Breast epithelium (tissue), 4 donors: ENCODE measurements around the gene ASB4. TPM values are rescaled to one million over a fixed set of nuclear protein-coding genes. Genes with fewer than 3 reads are reported as not detected.

ENCODE experiments used
- DNase-seq, 2 donors: peaks; one replicate each; pipeline ENCODE4 v3.0.0-alpha.2; 2019; ENCODE audit warnings: low spot score in 2 of 2
- H3K27ac ChIP-seq, 2 donors: fragments of 200-600 bp; sonication (generic) in 1 of 2; one replicate each; pipeline ENCODE4 v1.5.1; 2016 to 2019; ENCODE audit warnings: mild to moderate bottlenecking in 1 of 2
- H3K27me3 ChIP-seq, 2 donors: fragments of 200-600 bp; sonication (generic) in 1 of 2; one replicate each; pipeline versions ENCODE4 v1.5.1 to v1.6.0; 2017 to 2019; ENCODE audit warnings: control low read depth in 1 of 2, mild to moderate bottlenecking in 1 of 2
- H3K36me3 ChIP-seq: fragments of 200-600 bp; one replicate; pipeline ENCODE4 v1.5.1; 2019
- H3K4me1 ChIP-seq, 2 donors: fragments of 200-600 bp; sonication (generic); one replicate each; pipeline ENCODE4 v1.5.1; 2016 to 2019; ENCODE audit warnings: control low read depth in 1 of 2
- H3K4me3 ChIP-seq, 3 donors: fragments of 200-600 bp; sonication (generic); 1 replicate in 2 of 3; 2 replicates in 1 of 3; pipeline ENCODE4 v1.5.1; 2016 to 2019; ENCODE audit warnings: mild to moderate bottlenecking in 3 of 3, moderate library complexity in 2 of 3
- H3K9me3 ChIP-seq, 2 donors: fragments of 200-600 bp; sonication (generic) in 1 of 2; one replicate each; pipeline ENCODE4 v1.5.1; 2016 to 2019; ENCODE audit warnings: control low read depth in 1 of 2
- POLR2A ChIP-seq: fragments of 450-650 bp; IDR thresholded peaks from one replicate; pipeline ENCODE4 v1.6.1; 2016; ENCODE audit warnings: antibody characterized with exemption, mild to moderate bottlenecking, moderate library complexity
- POLR2AphosphoS5 ChIP-seq, 3 donors: sonication (generic); formaldehyde crosslinking; IDR thresholded peaks; one replicate each; pipeline ENCODE4 v1.6.1; 2017; ENCODE audit warnings: antibody characterized with exemption in 3 of 3
- intact Hi-C: fragments of 100-400 bp; cut with DNase I; formaldehyde crosslinking; loops from one replicate; pipeline ENCODE4 v1.15.1; 2023; ENCODE audit warnings: low total_unique reads
- total RNA-seq, 3 donors: library from RNA; depleted of rRNA; stranded (reverse); fragments of >200 nt; gene quantifications; one replicate each; pipeline ENCODE4 v1.1.0, GENCODE V29; 2016
- TF ChIP-seq, protein P1 (sequence below), 3 donors: fragments of 450-650 bp; IDR thresholded peaks; one replicate each; pipeline ENCODE4 v1.5.1; 2016 to 2017; ENCODE audit warnings: antibody characterized with exemption in 3 of 3, mild to moderate bottlenecking in 3 of 3, moderate library complexity in 3 of 3

The ASB4 gene
- total RNA-seq, 3 donors from 2014 or later = 0.16 to 0.33 (median 0.29) TPM

DNA sequence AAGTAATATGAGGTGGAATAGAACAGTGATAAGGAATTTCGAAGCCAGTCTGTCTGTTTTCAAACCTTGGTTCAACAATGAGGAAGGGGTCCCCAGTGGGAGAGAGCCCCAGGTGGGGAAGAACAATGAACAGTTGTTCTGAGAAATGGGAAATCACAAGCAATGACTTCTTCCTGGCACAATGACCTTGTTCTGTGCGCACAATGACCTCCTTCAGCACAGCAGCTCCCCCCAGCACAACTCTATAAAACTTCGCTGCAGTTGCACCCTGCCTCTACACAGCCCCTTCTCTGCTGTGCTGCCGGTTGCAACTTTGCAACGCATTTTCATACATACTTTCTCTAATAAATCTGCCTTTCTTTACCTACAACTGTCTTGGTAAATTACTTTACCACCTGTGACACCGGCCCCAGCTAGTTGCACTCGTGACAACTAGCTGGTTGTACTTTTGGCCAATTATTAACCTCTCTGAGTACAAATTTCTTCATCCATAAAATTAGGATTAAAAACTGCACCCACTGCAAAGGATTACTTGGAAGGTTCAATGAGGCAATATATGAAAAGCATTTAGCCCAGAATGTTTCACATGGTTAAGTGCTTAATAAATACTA is 40.5 kb downstream of the ASB4 start:
- no peak overlapping the region for H3K4me3 ChIP-seq
- TF ChIP-seq POLR2AphosphoS5 (IDR thresholded peaks at IDR 0.05) (no peak), POLR2A (no peak)
- TF ChIP-seq, protein P1, sequence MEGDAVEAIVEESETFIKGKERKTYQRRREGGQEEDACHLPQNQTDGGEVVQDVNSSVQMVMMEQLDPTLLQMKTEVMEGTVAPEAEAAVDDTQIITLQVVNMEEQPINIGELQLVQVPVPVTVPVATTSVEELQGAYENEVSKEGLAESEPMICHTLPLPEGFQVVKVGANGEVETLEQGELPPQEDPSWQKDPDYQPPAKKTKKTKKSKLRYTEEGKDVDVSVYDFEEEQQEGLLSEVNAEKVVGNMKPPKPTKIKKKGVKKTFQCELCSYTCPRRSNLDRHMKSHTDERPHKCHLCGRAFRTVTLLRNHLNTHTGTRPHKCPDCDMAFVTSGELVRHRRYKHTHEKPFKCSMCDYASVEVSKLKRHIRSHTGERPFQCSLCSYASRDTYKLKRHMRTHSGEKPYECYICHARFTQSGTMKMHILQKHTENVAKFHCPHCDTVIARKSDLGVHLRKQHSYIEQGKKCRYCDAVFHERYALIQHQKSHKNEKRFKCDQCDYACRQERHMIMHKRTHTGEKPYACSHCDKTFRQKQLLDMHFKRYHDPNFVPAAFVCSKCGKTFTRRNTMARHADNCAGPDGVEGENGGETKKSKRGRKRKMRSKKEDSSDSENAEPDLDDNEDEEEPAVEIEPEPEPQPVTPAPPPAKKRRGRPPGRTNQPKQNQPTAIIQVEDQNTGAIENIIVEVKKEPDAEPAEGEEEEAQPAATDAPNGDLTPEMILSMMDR (IDR thresholded peaks at IDR 0.05) = no peak
- intact Hi-C loops = loop anchor here (5.0 kb wide), 1 partner anchor 161 kb away; no protein-coding TSS in a partner anchor
- no peaks in the 10 kb centered on the region for H3K9me3 ChIP-seq
- H3K4me1 ChIP-seq = no peaks in the 10 kb centered on the region
- DNase-seq = no peak
- no peaks in the 10 kb centered on the region for H3K36me3 ChIP-seq
- H3K27me3 ChIP-seq = no peaks in the 10 kb centered on the region
- peak overlapping the region in 1 of 2 donors; percentile 10 for H3K27ac ChIP-seq

DNA sequence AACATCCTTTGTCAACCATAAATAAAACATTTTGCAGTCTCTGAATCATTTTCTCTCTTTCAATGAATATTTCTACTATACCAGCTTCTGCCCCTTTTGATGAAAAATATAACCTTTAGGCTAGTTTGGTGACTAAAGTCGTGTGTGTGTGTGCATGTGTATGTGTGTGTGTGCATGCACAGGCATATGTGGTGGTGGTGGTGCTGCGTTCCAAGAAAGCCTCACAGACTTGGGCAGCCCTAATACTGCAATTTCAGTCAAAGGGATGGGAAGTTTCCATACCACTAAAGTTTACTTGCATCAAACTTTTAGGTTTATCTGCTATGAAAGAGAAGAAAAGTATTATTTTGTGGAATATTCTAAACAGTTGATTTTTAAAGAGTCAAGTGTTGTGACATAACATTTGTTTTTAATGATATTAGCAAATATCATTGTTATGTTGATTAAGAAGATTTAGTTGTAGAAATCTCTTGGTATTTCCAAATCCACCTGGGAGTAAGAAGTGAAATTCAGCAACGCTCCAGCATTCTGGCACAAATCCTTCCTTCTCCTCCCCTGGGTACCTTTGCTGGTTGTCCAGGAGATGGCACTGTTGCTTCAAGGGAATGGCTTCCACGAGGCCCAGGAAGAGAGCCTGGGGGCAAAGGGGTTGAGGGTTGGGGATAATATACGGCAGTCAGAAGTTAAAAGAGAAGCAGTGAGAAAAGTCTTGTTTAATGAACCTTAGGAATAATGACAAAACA is 41.5 kb downstream of the ASB4 start:
- H3K4me3 ChIP-seq = no peak overlapping the region
- TF ChIP-seq, protein P1 (IDR thresholded peaks at IDR 0.05) = peak; percentile 73 to 93 (median 89)
- TF ChIP-seq POLR2A = no peak
- TF ChIP-seq POLR2AphosphoS5 (IDR thresholded peaks at IDR 0.05) = peak in 1 of 3 donors; percentile 45
- no peaks in the 10 kb centered on the region for H3K27me3 ChIP-seq
- H3K4me1 ChIP-seq = no peaks in the 10 kb centered on the region
- no peak overlapping the region for H3K27ac ChIP-seq
- DNase-seq = peak in 1 of 2 donors; percentile 42
- intact Hi-C loops = loop anchor here (5.0 kb wide), 1 partner anchor 160 kb away; no protein-coding TSS in a partner anchor
- no peaks in the 10 kb centered on the region for H3K36me3 ChIP-seq
- H3K9me3 ChIP-seq = no peaks in the 10 kb centered on the region

DNA sequence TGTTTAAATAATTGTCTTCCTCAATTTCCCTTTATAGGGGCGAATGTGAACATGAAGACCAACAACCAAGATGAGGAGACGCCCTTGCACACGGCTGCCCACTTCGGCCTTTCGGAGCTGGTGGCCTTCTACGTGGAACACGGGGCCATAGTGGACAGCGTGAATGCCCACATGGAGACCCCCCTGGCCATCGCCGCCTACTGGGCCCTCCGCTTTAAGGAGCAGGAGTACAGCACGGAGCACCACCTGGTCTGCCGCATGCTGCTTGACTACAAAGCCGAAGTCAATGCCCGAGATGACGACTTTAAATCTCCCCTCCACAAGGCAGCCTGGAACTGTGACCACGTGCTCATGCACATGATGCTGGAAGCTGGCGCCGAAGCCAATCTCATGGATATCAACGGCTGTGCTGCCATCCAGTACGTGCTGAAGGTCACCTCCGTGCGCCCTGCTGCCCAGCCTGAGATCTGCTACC is 42.1 kb downstream of the ASB4 start:
- no peaks in the 10 kb centered on the region for H3K36me3 ChIP-seq
- DNase-seq = no peak
- no peaks in the 10 kb centered on the region for H3K4me1 ChIP-seq
- intact Hi-C loops = loop anchor here (5.0 kb wide), 1 partner anchor 159 kb away; no protein-coding TSS in a partner anchor
- H3K4me3 ChIP-seq = no peak overlapping the region
- no peak overlapping the region for H3K27ac ChIP-seq
- no peaks in the 10 kb centered on the region for H3K9me3 ChIP-seq
- TF ChIP-seq, protein P1 (IDR thresholded peaks at IDR 0.05) = peak in 1 of 3 donors; percentile 7
- no peak for TF ChIP-seq POLR2AphosphoS5 (IDR thresholded peaks at IDR 0.05)
- H3K27me3 ChIP-seq = no peaks in the 10 kb centered on the region

DNA sequence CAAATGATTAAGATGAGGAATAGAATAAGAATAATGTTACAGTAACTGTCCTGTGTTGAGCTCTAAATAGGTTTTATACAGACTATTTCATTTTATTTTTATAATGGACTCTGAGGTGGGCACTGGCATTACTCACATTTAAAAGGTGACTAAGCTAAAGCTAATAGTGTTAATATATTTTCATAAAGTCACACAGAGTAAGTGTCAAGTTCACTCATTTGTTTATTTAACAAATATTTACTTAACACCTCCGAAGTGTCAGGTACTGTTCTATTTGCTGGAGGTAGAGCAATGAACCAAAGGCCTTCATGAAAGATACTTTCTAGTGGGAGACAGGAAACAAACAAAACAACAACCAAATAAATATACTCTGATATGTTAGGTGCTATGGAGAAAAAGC is 44.0 kb downstream of the ASB4 start:
- TF ChIP-seq, protein P1 (IDR thresholded peaks at IDR 0.05) = no peak
- Histone ChIP-seq H3K36me3 (no peaks in the 10 kb centered on the region), H3K9me3 (no peaks in the 10 kb centered on the region), H3K27me3 (no peaks in the 10 kb centered on the region), H3K27ac (no peak overlapping the region), H3K4me3 (no peak overlapping the region), H3K4me1 (no peaks in the 10 kb centered on the region)
- intact Hi-C loops = loop anchor here (5.0 kb wide), 1 partner anchor 158 kb away; no protein-coding TSS in a partner anchor
- no peak for DNase-seq

DNA sequence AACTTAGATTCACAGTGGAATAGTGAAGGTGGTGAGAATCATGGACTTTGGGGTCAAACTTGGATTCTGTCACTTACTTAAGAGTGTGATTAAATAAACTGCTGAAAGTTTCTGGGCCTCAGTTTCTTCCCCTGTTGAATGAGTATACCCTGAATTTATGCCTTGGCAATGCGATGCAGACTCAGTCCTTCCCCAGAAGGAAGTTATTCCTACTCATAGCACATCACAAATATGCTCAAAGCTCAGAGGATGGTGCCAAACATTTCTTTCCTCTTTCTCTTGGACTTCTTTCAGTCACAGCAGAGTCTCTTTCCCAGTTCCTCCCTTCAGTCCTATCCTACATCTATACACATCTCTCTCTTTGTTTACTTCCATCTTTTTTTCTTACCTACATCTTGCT is 45.1 kb downstream of the ASB4 start:
- Histone ChIP-seq H3K9me3 (no peaks in the 10 kb centered on the region), H3K4me3 (no peak overlapping the region), H3K36me3 (no peaks in the 10 kb centered on the region), H3K27me3 (no peaks in the 10 kb centered on the region), H3K27ac (no peak overlapping the region), H3K4me1 (no peaks in the 10 kb centered on the region)
- no peak for DNase-seq
- TF ChIP-seq, protein P1 (IDR thresholded peaks at IDR 0.05) = no peak
- no peak for TF ChIP-seq POLR2A
- TF ChIP-seq POLR2AphosphoS5 (IDR thresholded peaks at IDR 0.05) = no peak
- intact Hi-C loops = no loop called here
